Esophagus muscularis mucosa (tissue), 4 donors: ENCODE data around the gene DNER. TPM values are rescaled to one million over a fixed set of nuclear protein-coding genes. Genes with fewer than 3 reads are reported as not detected.
A peak's percentile ranks its signal among the peaks of the same experiment; 100 is the strongest.

ENCODE experiments used
- DNase-seq: peaks from one replicate; pipeline ENCODE4 v3.0.0-alpha.2; 2017; ENCODE audit errors: extremely low spot score
- H3K27ac ChIP-seq, 4 donors: fragments of 200-600 bp; sonication (generic); replicated peaks in 1 of 4; 1 replicate in 3 of 4; 2 replicates in 1 of 4; pipeline ENCODE4 v1.5.1; 2016 to 2019; ENCODE audit warnings: mild to moderate bottlenecking in 1 of 4
- H3K27me3 ChIP-seq, 4 donors: fragments of 200-600 bp; sonication (generic); one replicate each; pipeline versions ENCODE4 v1.5.1 to v1.6.0; 2016 to 2019
- H3K36me3 ChIP-seq, 4 donors: fragments of 200-600 bp; sonication (generic); one replicate each; pipeline ENCODE4 v1.5.1; 2016 to 2019
- H3K4me1 ChIP-seq, 4 donors: fragments of 200-600 bp; sonication (generic); one replicate each; pipeline ENCODE4 v1.5.1; 2016 to 2019
- H3K4me3 ChIP-seq, 4 donors: fragments of 200-600 bp; sonication (generic); 1 replicate in 2 of 4; 2 replicates in 2 of 4; pipeline ENCODE4 v1.5.1; 2016 to 2019; ENCODE audit warnings: mild to moderate bottlenecking in 4 of 4, moderate library complexity in 1 of 4
- H3K9me3 ChIP-seq, 4 donors: fragments of 200-600 bp; sonication (generic); 1 replicate in 3 of 4; 2 replicates in 1 of 4; pipeline ENCODE4 v1.5.1; 2016 to 2019
- CTCF ChIP-seq, 3 experiments: fragments of 200-600 bp in 2 of 3; fragments of 450-650 bp in 1 of 3; sonication (generic) in 2 of 3; IDR thresholded peaks; one replicate each; pipeline ENCODE4 v1.5.1; 2017 to 2019; ENCODE audit warnings: antibody characterized with exemption in 3 of 3, mild to moderate bottlenecking in 2 of 3, moderate library complexity in 1 of 3
- EP300 ChIP-seq: sonication (generic); formaldehyde crosslinking; IDR thresholded peaks from one replicate; pipeline ENCODE4 v1.6.1; 2017; ENCODE audit warnings: antibody characterized with exemption
- POLR2A ChIP-seq: fragments of 450-650 bp; IDR thresholded peaks from one replicate; pipeline ENCODE4 v1.6.1; 2017; ENCODE audit warnings: antibody characterized with exemption, moderate library complexity, mild to moderate bottlenecking, low read depth
- POLR2AphosphoS5 ChIP-seq, 2 donors: sonication (generic); formaldehyde crosslinking; IDR thresholded peaks; one replicate each; pipeline ENCODE4 v1.6.1; 2017; ENCODE audit warnings: antibody characterized with exemption in 2 of 2
- WGBS: methylation state at CpG from one replicate; pipeline ENCODE4 v1.1.5; 2018; 5-methylcytosine and 5-hydroxymethylcytosine counted together
- intact Hi-C: fragments of 100-400 bp; cut with DNase I; formaldehyde crosslinking; loops from one replicate; pipeline ENCODE4 v1.15.1; 2023
- total RNA-seq, 4 donors: library from RNA; depleted of rRNA; stranded (reverse); fragments of >200 nt; gene quantifications; one replicate each; pipeline versions ENCODE4 v1.1.0 to v1.2.1, GENCODE V29; 2016

The DNER gene
- total RNA-seq, 4 donors from 2014 or later, result 2.9 to 5.3 (median 4.6) TPM

GRCh38 chr2:229409751-229410181, 304.6 kb downstream of the DNER start:
- no peak for DNase-seq
- peaks cover 6 to 26% (median 24%) of the 10 kb centered on the region in 4 donors for H3K4me1 ChIP-seq
- WGBS, result 77% methylated on average over 4 of the region's 4 CpGs
- no peaks in the 10 kb centered on the region for H3K9me3 ChIP-seq
- intact Hi-C loops, result no loop called here
- no peak overlapping the region for H3K4me3 ChIP-seq
- H3K27me3 ChIP-seq, result no peaks in the 10 kb centered on the region
- H3K36me3 ChIP-seq, result no peaks in the 10 kb centered on the region
- no peak for TF ChIP-seq POLR2A
- no peak for TF ChIP-seq CTCF (IDR thresholded peaks at IDR 0.05)
- TF ChIP-seq POLR2AphosphoS5 (IDR thresholded peaks at IDR 0.05), result no peak
- TF ChIP-seq EP300, result no peak
- H3K27ac ChIP-seq, result peak overlapping the region; percentile 71 to 76 (median 73)

- Histone ChIP-seq H3K27me3 (no peaks in the 10 kb centered on the region), H3K36me3 (no peaks in the 10 kb centered on the region), H3K9me3 (no peaks in the 10 kb centered on the region), H3K27ac (peak overlapping the region; percentile 71 to 76 (median 73)), H3K4me1 (peaks cover 6 to 26% (median 24%) of the 10 kb centered on the region in 4 donors), H3K4me3 (no peak overlapping the region)
- WGBS, result 44% methylated on average over 3 of the region's 3 CpGs
- DNase-seq, result no peak
- TF ChIP-seq POLR2A (no peak), POLR2AphosphoS5 (IDR thresholded peaks at IDR 0.05) (no peak), EP300 (no peak), CTCF (IDR thresholded peaks at IDR 0.05) (no peak)
- intact Hi-C loops, result no loop called here
These were observed 305.4 kb downstream of the DNER start for GRCh38 chr2:229408962-229409361.

- Histone ChIP-seq H3K36me3 (no peaks in the 10 kb centered on the region), H3K27ac (peak overlapping the region; percentile 71 to 76 (median 73)), H3K27me3 (no peaks in the 10 kb centered on the region), H3K4me3 (no peak overlapping the region), H3K4me1 (peaks cover 6 to 26% (median 24%) of the 10 kb centered on the region in 4 donors), H3K9me3 (no peaks in the 10 kb centered on the region)
- DNase-seq, result no peak
- 4% methylated on average over 1 of the region's 1 CpG for WGBS
- intact Hi-C loops, result no loop called here
- TF ChIP-seq POLR2AphosphoS5 (IDR thresholded peaks at IDR 0.05) (peak in 1 of 2 donors; percentile 77), POLR2A (no peak)
These were observed 306.0 kb downstream of the DNER start for GRCh38 chr2:229408356-229408755.

- H3K36me3 ChIP-seq, result no peaks in the 10 kb centered on the region
- peak overlapping the region; percentile 68 to 75 (median 71) for H3K27ac ChIP-seq
- peaks cover 6 to 26% (median 24%) of the 10 kb centered on the region in 4 donors for H3K4me1 ChIP-seq
- no peaks in the 10 kb centered on the region for H3K27me3 ChIP-seq
- TF ChIP-seq POLR2AphosphoS5 (IDR thresholded peaks at IDR 0.05), result peak; percentile 74 to 83
- TF ChIP-seq EP300, result no peak
- WGBS, result 63% methylated on average over 13 of the region's 13 CpGs
- H3K9me3 ChIP-seq, result no peaks in the 10 kb centered on the region
- intact Hi-C loops, result no loop called here
- no peak for DNase-seq
- H3K4me3 ChIP-seq, result no peak overlapping the region
These were observed 307.2 kb downstream of the DNER start for GRCh38 chr2:229407170-229407569.

- WGBS, result 73% methylated on average over 5 of the region's 5 CpGs
- no peak for DNase-seq
- no peak for TF ChIP-seq EP300
- no peak for TF ChIP-seq CTCF (IDR thresholded peaks at IDR 0.05)
- no peak for TF ChIP-seq POLR2A
- no peak for TF ChIP-seq POLR2AphosphoS5 (IDR thresholded peaks at IDR 0.05)
- Histone ChIP-seq H3K27ac (peak overlapping the region in 2 of 4 donors; percentile 71 to 75), H3K9me3 (no peaks in the 10 kb centered on the region), H3K4me1 (peaks cover 6 to 26% (median 24%) of the 10 kb centered on the region in 4 donors), H3K27me3 (no peaks in the 10 kb centered on the region), H3K4me3 (no peak overlapping the region), H3K36me3 (no peaks in the 10 kb centered on the region)
- intact Hi-C loops, result no loop called here
These were observed 308.6 kb downstream of the DNER start for GRCh38 chr2:229405796-229406195.

- DNase-seq, result no peak
- no peak overlapping the region for H3K27ac ChIP-seq
- WGBS, result 74% methylated on average over 3 of the region's 3 CpGs
- no peak overlapping the region for H3K4me3 ChIP-seq
- intact Hi-C loops, result no loop called here
- H3K27me3 ChIP-seq, result no peaks in the 10 kb centered on the region
- H3K9me3 ChIP-seq, result no peaks in the 10 kb centered on the region
- H3K4me1 ChIP-seq, result peaks cover under 1 to 15% (median 11%) of the 10 kb centered on the region in 4 donors
- TF ChIP-seq EP300, result no peak
- TF ChIP-seq POLR2A, result no peak
- no peak for TF ChIP-seq POLR2AphosphoS5 (IDR thresholded peaks at IDR 0.05)
- no peak for TF ChIP-seq CTCF (IDR thresholded peaks at IDR 0.05)
- H3K36me3 ChIP-seq, result no peaks in the 10 kb centered on the region
These were observed 311.1 kb downstream of the DNER start for GRCh38 chr2:229403296-229403695.
